H9 (cell line): Measurements from ENCODE around the gene MMEL1. TPM values are rescaled to one million over a fixed set of nuclear protein-coding genes. Genes with fewer than 3 reads are reported as not detected.

Experiments
- DNase-seq: peaks from one replicate; pipeline ENCODE4 v3.0.0-alpha.2; 2017
- H2AFZ ChIP-seq: one replicate; pipeline ENCODE4 v1.6.1; 2013; ENCODE audit warnings: mild to moderate bottlenecking, low read length, control low read depth, moderate library complexity
- H2AK5ac ChIP-seq: 2 replicates; pipeline ENCODE4 v1.6.1; 2013; ENCODE audit warnings: low read length, control low read depth, mixed read lengths; ENCODE audit not compliant: insufficient read length
- H2BK120ac ChIP-seq: one replicate; pipeline ENCODE4 v1.6.1; 2013; ENCODE audit warnings: low read depth, mild to moderate bottlenecking, low read length, control low read depth, inconsistent platforms; ENCODE audit not compliant: poor library complexity, severe bottlenecking
- H2BK12ac ChIP-seq: 2 replicates; pipeline ENCODE4 v1.6.1; 2013; ENCODE audit warnings: low read length, control low read depth, mixed read lengths, low read depth; ENCODE audit not compliant: insufficient read length
- H2BK15ac ChIP-seq: 2 replicates; pipeline ENCODE4 v1.6.1; 2013; ENCODE audit warnings: low read depth, low read length, control low read depth
- H2BK20ac ChIP-seq: one replicate; pipeline ENCODE4 v1.6.1; 2013; ENCODE audit warnings: low read depth, mild to moderate bottlenecking, low read length, control low read depth, inconsistent platforms; ENCODE audit not compliant: poor library complexity, severe bottlenecking
- H2BK5ac ChIP-seq: 2 replicates; pipeline ENCODE4 v1.6.1; 2013; ENCODE audit warnings: low read length, control low read depth, mixed read lengths; ENCODE audit not compliant: insufficient read length
- H3K14ac ChIP-seq: 2 replicates; pipeline ENCODE4 v1.6.1; 2013; ENCODE audit warnings: low read length, control low read depth; ENCODE audit not compliant: insufficient read depth
- H3K18ac ChIP-seq: 2 replicates; pipeline ENCODE4 v1.6.1; 2013; ENCODE audit warnings: low read depth, mild to moderate bottlenecking, mixed read lengths, low read length, control low read depth; ENCODE audit not compliant: insufficient read length
- H3K23ac ChIP-seq: 2 replicates; pipeline ENCODE4 v1.6.1; 2013; ENCODE audit warnings: low read length, control low read depth, mixed read lengths, low read depth; ENCODE audit not compliant: insufficient read length
- H3K23me2 ChIP-seq: 2 replicates; pipeline ENCODE4 v1.6.1; 2013; ENCODE audit warnings: low read depth, mild to moderate bottlenecking, mixed read lengths, low read length, control low read depth; ENCODE audit not compliant: insufficient read length, poor library complexity, severe bottlenecking
- H3K27ac ChIP-seq: 2 replicates; pipeline ENCODE4 v1.5.1; 2013; ENCODE audit warnings: low read length, control low read depth, mixed read lengths, low read depth; ENCODE audit not compliant: insufficient read length
- H3K27me3 ChIP-seq: 2 replicates; pipeline ENCODE4 v1.6.1; 2013; ENCODE audit warnings: low read length, control low read depth, inconsistent platforms; ENCODE audit not compliant: insufficient read depth
- H3K4ac ChIP-seq: 2 replicates; pipeline ENCODE4 v1.6.1; 2013; ENCODE audit warnings: low read depth, mild to moderate bottlenecking, control low read depth, inconsistent platforms, low read length, moderate library complexity
- H3K4me1 ChIP-seq: 2 replicates; pipeline ENCODE4 v1.6.1; 2013; ENCODE audit warnings: low read length, control low read depth, inconsistent platforms; ENCODE audit not compliant: insufficient read depth
- H3K4me2 ChIP-seq: 2 replicates; pipeline ENCODE4 v1.6.1; 2013; ENCODE audit warnings: low read length, control low read depth, mixed read lengths; ENCODE audit not compliant: insufficient read length, insufficient read depth
- H3K56ac ChIP-seq: 2 replicates; pipeline ENCODE4 v1.6.1; 2013; ENCODE audit warnings: low read depth, mild to moderate bottlenecking, mixed read lengths, low read length, control low read depth; ENCODE audit not compliant: insufficient read length
- H3K79me1 ChIP-seq: 2 replicates; pipeline ENCODE4 v1.6.1; 2013; ENCODE audit warnings: low read depth, mild to moderate bottlenecking, moderate library complexity, low read length, control low read depth, inconsistent platforms; ENCODE audit not compliant: insufficient read depth, poor library complexity, severe bottlenecking
- H3K79me2 ChIP-seq: 2 replicates; pipeline ENCODE4 v1.6.1; 2013; ENCODE audit warnings: low read length, control low read depth, inconsistent platforms; ENCODE audit not compliant: insufficient read depth
- H3K9ac ChIP-seq: 2 replicates; pipeline ENCODE4 v1.6.1; 2013; ENCODE audit warnings: low read length, control low read depth, mixed read lengths; ENCODE audit not compliant: insufficient read length; ENCODE audit errors: extremely low read depth
- H3K9me3 ChIP-seq: one replicate; pipeline ENCODE4 v1.6.1; 2013; ENCODE audit warnings: low read depth, low read length, inconsistent platforms; ENCODE audit not compliant: control insufficient read depth
- H3T11ph ChIP-seq: one replicate; pipeline ENCODE4 v1.6.1; 2013; ENCODE audit warnings: mild to moderate bottlenecking, low read length, control low read depth, inconsistent platforms
- H4K20me1 ChIP-seq: one replicate; pipeline ENCODE4 v1.6.1; 2013; ENCODE audit not compliant: control insufficient read depth, insufficient read length, insufficient read depth
- H4K5ac ChIP-seq: 2 replicates; pipeline ENCODE4 v1.6.1; 2013; ENCODE audit warnings: low read depth, mild to moderate bottlenecking, mixed read lengths, low read length, control low read depth; ENCODE audit not compliant: insufficient read length
- H4K8ac ChIP-seq: replicated peaks from 2 replicates; pipeline ENCODE4 v1.6.1; 2013; ENCODE audit warnings: low read length, control low read depth, mixed read lengths, low read depth; ENCODE audit not compliant: insufficient read length
- H4K91ac ChIP-seq: 2 replicates; pipeline ENCODE4 v1.6.1; 2013; ENCODE audit warnings: low read depth, mild to moderate bottlenecking, moderate library complexity, mixed read lengths, low read length, control low read depth; ENCODE audit not compliant: insufficient read length
- H3K27ac Mint-ChIP-seq, 3 experiments: 2 replicates in 2 of 3; 3 replicates in 1 of 3; pipeline ENCODE4 v1.8.0; 2020 to 2021; ENCODE audit warnings: mixed read lengths in 3 of 3, mild to moderate bottlenecking in 1 of 3, moderate library complexity in 1 of 3
- H3K27me3 Mint-ChIP-seq: 2 replicates; pipeline ENCODE4 v1.8.0; 2021; ENCODE audit warnings: low read depth, mild to moderate bottlenecking, moderate library complexity, mixed read lengths
- H3K36me3 Mint-ChIP-seq, 3 experiments: 2 replicates in 2 of 3; 3 replicates in 1 of 3; pipeline ENCODE4 v1.8.0; 2020 to 2021; ENCODE audit warnings: low read depth in 3 of 3, mixed read lengths in 3 of 3; ENCODE audit not compliant: insufficient read depth in 1 of 3
- H3K4me1 Mint-ChIP-seq, 2 experiments: 2 replicates each; pipeline ENCODE4 v1.8.0; 2020; ENCODE audit warnings: mixed read lengths in 2 of 2
- H3K4me3 Mint-ChIP-seq, 2 experiments: 2 replicates in 1 of 2; 3 replicates in 1 of 2; pipeline ENCODE4 v1.8.0; 2020 to 2021; ENCODE audit warnings: mild to moderate bottlenecking in 2 of 2, mixed read lengths in 2 of 2, moderate library complexity in 1 of 2
- H3K9me3 Mint-ChIP-seq, 2 experiments: 2 replicates in 1 of 2; 3 replicates in 1 of 2; pipeline ENCODE4 v1.8.0; 2020; ENCODE audit warnings: mild to moderate bottlenecking in 2 of 2, mixed read lengths in 2 of 2, moderate library complexity in 1 of 2
- CTCF ChIP-seq: fragments of 200-600 bp; sonication (generic); conservative IDR thresholded peaks from 3 replicates; pipeline ENCODE4 v1.8.0; 2021; ENCODE audit warnings: antibody characterized with exemption, mild to moderate bottlenecking
- WGBS: extraction: QIAGEN DNeasy Blood & Tissue Kit; methylation state at CpG from one replicate; pipeline ENCODE4 v1.1.7; 2013; ENCODE audit warnings: missing lambda C conversion rate, low lambda C conversion rate, mixed read lengths; ENCODE audit not compliant: insufficient read length; ENCODE audit errors: extremely low coverage; 5-methylcytosine and 5-hydroxymethylcytosine counted together
- total RNA-seq: library from RNA; stranded (reverse); gene quantifications from 2 replicates; pipeline ENCODE4 v1.2.1, GENCODE V29; 2021

MMEL1 gene
- total RNA-seq, 1 experiment from 2014 or later = 0.42 TPM

- H3K4me3 Mint-ChIP-seq = peak overlapping the region in 1 of 2 experiments; percentile 38; a peak in 2 of 5 replicates
- H3T11ph ChIP-seq = no peak overlapping the region
- H3K9ac ChIP-seq = no peak overlapping the region
- no peak overlapping the region for H4K5ac ChIP-seq
- peak; percentile 64 for DNase-seq
- WGBS = no CpG with 5 or more reads among the region's 14 CpGs
- no peaks in the 10 kb centered on the region for H3K79me1 ChIP-seq
- H3K4ac ChIP-seq = no peak overlapping the region
- H2BK120ac ChIP-seq = no peak overlapping the region
- no peaks in the 10 kb centered on the region for H3K79me2 ChIP-seq
- H3K18ac ChIP-seq = no peak overlapping the region
- peaks cover 6% of the 10 kb centered on the region for H3K27me3 Mint-ChIP-seq
- no peak overlapping the region for H3K23ac ChIP-seq
- no peaks in the 10 kb centered on the region for H4K20me1 ChIP-seq
- peaks cover 22 to 25% of the 10 kb centered on the region in 2 experiments for H3K4me1 Mint-ChIP-seq
- H3K23me2 ChIP-seq = peaks cover 10% of the 10 kb centered on the region
- H3K36me3 Mint-ChIP-seq = no peaks in the 10 kb centered on the region; a peak in 1 of 7 replicates
- no peak overlapping the region for H2BK12ac ChIP-seq
- no peaks in the 10 kb centered on the region; the same call in 1 of the 2 replicates for H3K4me1 ChIP-seq
- H4K8ac ChIP-seq = no peak overlapping the region
- no peak overlapping the region; the same call in 1 of the 2 replicates for H3K14ac ChIP-seq
- no peak; the same call in 2 of the 3 replicates for TF ChIP-seq CTCF
- 0 out of 5 replicates have a peak, but pooled peaks cover 0 to 3% of the 10 kb centered on the region in 2 experiments for H3K9me3 Mint-ChIP-seq
- no peak overlapping the region for H2BK20ac ChIP-seq
- no peaks in the 10 kb centered on the region for H3K27me3 ChIP-seq
- no peak overlapping the region for H2BK5ac ChIP-seq
- no peak overlapping the region for H3K27ac ChIP-seq
- no peak overlapping the region for H2AK5ac ChIP-seq
- no peak overlapping the region for H3K56ac ChIP-seq
- H3K9me3 ChIP-seq = no peaks in the 10 kb centered on the region
- no peak overlapping the region for H2AFZ ChIP-seq
- H4K91ac ChIP-seq = no peak overlapping the region
- H3K27ac Mint-ChIP-seq = peak overlapping the region in 2 of 3 experiments; percentile 72 to 95; a peak in 3 of 7 replicates
- H3K4me2 ChIP-seq = no peak overlapping the region
- H2BK15ac ChIP-seq = no peak overlapping the region
Observed at GRCh38 chr1:2583871-2584351, 48.9 kb downstream of the MMEL1 start.
